SK-N-SH treated with all-trans-retinoic acid at 6 μM for 48 hours (cell line): ENCODE measurements around the gene WSCD2.

Experiments used
- ESRRG ChIP-seq: fragments of 250-450 bp; sonication (Bioruptor Pico); IDR thresholded peaks from 2 replicates; pipeline ENCODE4 v1.6.1; 2021; ENCODE audit warnings: mild to moderate bottlenecking
- ISL1 ChIP-seq: fragments of 250-450 bp; sonication (Bioruptor Pico); IDR thresholded peaks from 2 replicates; pipeline ENCODE4 v2.1.2; 2022; ENCODE audit warnings: mild to moderate bottlenecking, moderate library complexity
- OSR1 ChIP-seq: fragments of 250-450 bp; sonication (Bioruptor Pico); IDR thresholded peaks from 2 replicates; pipeline ENCODE4 v1.8.0; 2022; ENCODE audit warnings: moderate library complexity, mild to moderate bottlenecking, inconsistent platforms
- PATZ1 ChIP-seq: fragments of 250-450 bp; sonication (Bioruptor Pico); IDR thresholded peaks from 2 replicates; pipeline ENCODE4 v1.8.0; 2020; ENCODE audit warnings: mild to moderate bottlenecking, moderate library complexity, borderline replicate concordance
- RARB ChIP-seq: fragments of 250-450 bp; sonication (Bioruptor Pico); IDR thresholded peaks from 2 replicates; pipeline ENCODE4 v1.8.0; 2021; ENCODE audit warnings: mild to moderate bottlenecking, moderate library complexity
- TSHZ2 ChIP-seq: fragments of 250-450 bp; sonication (Bioruptor Pico); IDR thresholded peaks from 2 replicates; pipeline ENCODE4 v1.5.0; 2020; ENCODE audit warnings: mild to moderate bottlenecking, moderate library complexity
- ZC3H10 ChIP-seq: fragments of 250-450 bp; sonication (Bioruptor Pico); IDR thresholded peaks from 2 replicates; pipeline ENCODE4 v1.5.1; 2021; ENCODE audit warnings: mild to moderate bottlenecking, moderate library complexity
- ZFP3 ChIP-seq: fragments of 250-450 bp; sonication (Bioruptor Pico); IDR thresholded peaks from 2 replicates; pipeline ENCODE4 v1.5.0; 2020; ENCODE audit warnings: mild to moderate bottlenecking, moderate library complexity
- TF ChIP-seq, protein P1 (sequence below): fragments of 250-450 bp; sonication (Bioruptor Pico); IDR thresholded peaks from 2 replicates; pipeline ENCODE4 v1.5.1; 2020; ENCODE audit warnings: low read depth, mild to moderate bottlenecking, moderate library complexity

GRCh38 chr12:108175310-108175709, 46.2 kb downstream of the WSCD2 start:
- TF ChIP-seq ZC3H10 (CRISPR knock-in tag) (no peak), RARB (CRISPR knock-in tag) (no peak), OSR1 (CRISPR knock-in tag) (no peak), PATZ1 (CRISPR knock-in tag) (no peak), TSHZ2 (CRISPR knock-in tag) (no peak), ZFP3 (CRISPR knock-in tag) (no peak), ESRRG (CRISPR knock-in tag) (no peak), ISL1 (no peak)
- TF ChIP-seq, protein P1, sequence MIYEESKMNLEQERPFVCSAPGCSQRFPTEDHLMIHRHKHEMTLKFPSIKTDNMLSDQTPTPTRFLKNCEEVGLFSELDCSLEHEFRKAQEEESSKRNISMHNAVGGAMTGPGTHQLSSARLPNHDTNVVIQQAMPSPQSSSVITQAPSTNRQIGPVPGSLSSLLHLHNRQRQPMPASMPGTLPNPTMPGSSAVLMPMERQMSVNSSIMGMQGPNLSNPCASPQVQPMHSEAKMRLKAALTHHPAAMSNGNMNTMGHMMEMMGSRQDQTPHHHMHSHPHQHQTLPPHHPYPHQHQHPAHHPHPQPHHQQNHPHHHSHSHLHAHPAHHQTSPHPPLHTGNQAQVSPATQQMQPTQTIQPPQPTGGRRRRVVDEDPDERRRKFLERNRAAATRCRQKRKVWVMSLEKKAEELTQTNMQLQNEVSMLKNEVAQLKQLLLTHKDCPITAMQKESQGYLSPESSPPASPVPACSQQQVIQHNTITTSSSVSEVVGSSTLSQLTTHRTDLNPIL (CRISPR knock-in tag) = no peak
